Fibroblast of lung (primary cell): ENCODE results near the gene RAI1. TPM values are rescaled to one million over a fixed set of nuclear protein-coding genes. Genes with fewer than 3 reads are reported as not detected.

ENCODE experiments used
- DNase-seq, 2 donors: peaks; one replicate each; pipeline versions ENCODE4 v3.0.0 to v3.0.0-alpha.2; 2010; ENCODE audit warnings: low read depth in 2 of 2
- H2AFZ ChIP-seq: 2 replicates; pipeline ENCODE4 v1.5.1; 2012; ENCODE audit warnings: low read length, control low read depth, inconsistent platforms
- H3K27ac ChIP-seq: 2 replicates; pipeline ENCODE4 v1.5.1; 2011; ENCODE audit warnings: low read length, control low read depth; ENCODE audit not compliant: insufficient read depth
- H3K27me3 ChIP-seq: 2 replicates; pipeline ENCODE4 v1.5.1; 2011; ENCODE audit warnings: mild to moderate bottlenecking, low read length; ENCODE audit not compliant: control insufficient read depth, insufficient read depth
- H3K36me3 ChIP-seq: 2 replicates; pipeline ENCODE4 v1.5.1; 2011; ENCODE audit warnings: low read length; ENCODE audit not compliant: control insufficient read depth, insufficient read depth
- H3K4me1 ChIP-seq: 2 replicates; pipeline ENCODE4 v1.5.1; 2011; ENCODE audit warnings: low read length; ENCODE audit not compliant: control insufficient read depth, insufficient read depth; ENCODE audit errors: extremely low read depth
- H3K4me2 ChIP-seq: 2 replicates; pipeline ENCODE4 v1.5.1; 2011; ENCODE audit warnings: low read length, control low read depth; ENCODE audit not compliant: insufficient read depth; ENCODE audit errors: extremely low read depth
- H3K4me3 ChIP-seq, 4 experiments: fragments of 200-600 bp in 1 of 4; sonication (generic) in 1 of 4; replicated peaks in 1 of 4; 2 replicates each; pipeline ENCODE4 v1.5.1; 2011 to 2016; ENCODE audit warnings: low read length in 4 of 4, low read depth in 3 of 4, mild to moderate bottlenecking in 3 of 4, control low read depth in 2 of 4, inconsistent platforms in 1 of 4, mixed read lengths in 1 of 4; ENCODE audit not compliant: insufficient read depth in 1 of 4; ENCODE audit errors: control extremely low read depth in 1 of 4
- H3K79me2 ChIP-seq: 2 replicates; pipeline ENCODE4 v1.5.1; 2012; ENCODE audit warnings: mild to moderate bottlenecking, low read length, inconsistent platforms; ENCODE audit not compliant: control insufficient read depth, insufficient read depth
- H3K9ac ChIP-seq: 2 replicates; pipeline ENCODE4 v1.5.1; 2011; ENCODE audit warnings: mild to moderate bottlenecking, low read length, control low read depth; ENCODE audit not compliant: insufficient read depth
- H3K9me3 ChIP-seq: 2 replicates; pipeline ENCODE4 v1.5.1; 2012; ENCODE audit warnings: low read depth, low read length; ENCODE audit not compliant: control insufficient read depth, insufficient read depth
- H4K20me1 ChIP-seq: 2 replicates; pipeline ENCODE4 v1.5.1; 2011; ENCODE audit warnings: low read length; ENCODE audit not compliant: control insufficient read depth, insufficient read depth; ENCODE audit errors: extremely low read depth
- EZH2 ChIP-seq: IDR thresholded peaks from 2 replicates; pipeline ENCODE4 v1.5.1; 2012; ENCODE audit warnings: low read length, control low read depth, mild to moderate bottlenecking; ENCODE audit errors: missing control alignments
- polyA plus RNA-seq, 2 donors: library from polyadenylated mRNA; depleted of rRNA in 1 of 2; stranded (reverse) in 1 of 2; unstranded in 1 of 2; fragments of >200 nt; gene quantifications; 2 replicates each; pipeline ENCODE4 v1.2.1, GENCODE V29; 2011 to 2012; ENCODE audit warnings: missing spikeins in 1 of 2
- total RNA-seq: library from RNA; depleted of rRNA; stranded (reverse); fragments of >200 nt; gene quantifications from 2 replicates; pipeline ENCODE4 v1.2.1, GENCODE V29; 2014
- TF ChIP-seq, protein P1 (sequence below), 2 donors: IDR thresholded peaks in 1 of 2; conservative IDR thresholded peaks in 1 of 2; 1 replicate in 1 of 2; 2 replicates in 1 of 2; pipeline ENCODE4 v1.5.1; 2011 to 2012; ENCODE audit warnings: low read length in 2 of 2, control low read depth in 1 of 2, inconsistent platforms in 1 of 2, low read depth in 1 of 2, mild to moderate bottlenecking in 1 of 2

The RAI1 gene
- total and polyA plus RNA-seq, 2 donors (not counting 1 experiment from before 2014, with no cell fraction given), result 2.1 to 6.6 TPM

DNA sequence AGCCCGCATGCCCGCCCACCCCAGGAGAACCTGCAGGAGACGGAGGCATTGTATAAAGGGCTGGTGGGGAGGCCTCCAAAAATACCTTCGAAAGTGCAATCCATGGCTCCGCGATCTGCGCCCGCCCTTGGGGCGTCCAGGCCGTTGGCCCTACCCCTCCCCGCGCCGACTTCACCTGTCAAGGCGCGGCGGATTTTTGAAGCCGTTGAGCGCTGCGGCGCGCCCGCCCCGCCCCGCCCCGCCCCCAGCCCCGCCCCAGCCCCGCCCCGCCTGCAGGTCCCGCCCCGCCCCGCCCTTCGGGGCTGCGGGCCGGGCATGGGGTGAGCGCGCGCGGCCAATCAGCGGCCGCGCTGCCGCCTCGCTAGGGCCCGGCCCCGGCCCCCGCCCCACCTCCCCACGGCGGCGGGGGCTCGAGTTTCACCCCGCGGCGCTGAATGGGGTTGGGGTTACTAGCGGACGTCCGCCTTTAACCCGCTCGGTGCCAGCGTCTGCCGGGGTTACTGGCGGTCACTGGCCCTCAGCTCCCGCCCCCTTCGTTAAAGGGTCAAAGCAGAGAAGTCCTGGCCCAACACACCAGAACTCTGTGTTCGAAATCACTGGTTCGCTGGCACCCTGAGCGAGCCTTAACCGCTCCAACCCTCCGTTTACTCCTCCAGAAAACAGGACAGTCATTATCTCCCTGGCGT, 142.3 kb downstream of the RAI1 start:
- H3K9ac ChIP-seq, result peak overlapping the region; percentile 32
- H4K20me1 ChIP-seq, result no peaks in the 10 kb centered on the region
- peaks cover 75% of the 10 kb centered on the region for H3K79me2 ChIP-seq
- H3K36me3 ChIP-seq, result peaks cover 21% of the 10 kb centered on the region
- peaks cover 54% of the 10 kb centered on the region for H3K4me1 ChIP-seq
- no peaks in the 10 kb centered on the region for H3K27me3 ChIP-seq
- peak; percentile 73 to 74 for DNase-seq
- H3K4me2 ChIP-seq, result peak overlapping the region; percentile 98
- no peak overlapping the region for H2AFZ ChIP-seq
- H3K27ac ChIP-seq, result peak overlapping the region; percentile 79
- peak overlapping the region; percentile 52 to 80 (median 65) for H3K4me3 ChIP-seq
- TF ChIP-seq, protein P1, sequence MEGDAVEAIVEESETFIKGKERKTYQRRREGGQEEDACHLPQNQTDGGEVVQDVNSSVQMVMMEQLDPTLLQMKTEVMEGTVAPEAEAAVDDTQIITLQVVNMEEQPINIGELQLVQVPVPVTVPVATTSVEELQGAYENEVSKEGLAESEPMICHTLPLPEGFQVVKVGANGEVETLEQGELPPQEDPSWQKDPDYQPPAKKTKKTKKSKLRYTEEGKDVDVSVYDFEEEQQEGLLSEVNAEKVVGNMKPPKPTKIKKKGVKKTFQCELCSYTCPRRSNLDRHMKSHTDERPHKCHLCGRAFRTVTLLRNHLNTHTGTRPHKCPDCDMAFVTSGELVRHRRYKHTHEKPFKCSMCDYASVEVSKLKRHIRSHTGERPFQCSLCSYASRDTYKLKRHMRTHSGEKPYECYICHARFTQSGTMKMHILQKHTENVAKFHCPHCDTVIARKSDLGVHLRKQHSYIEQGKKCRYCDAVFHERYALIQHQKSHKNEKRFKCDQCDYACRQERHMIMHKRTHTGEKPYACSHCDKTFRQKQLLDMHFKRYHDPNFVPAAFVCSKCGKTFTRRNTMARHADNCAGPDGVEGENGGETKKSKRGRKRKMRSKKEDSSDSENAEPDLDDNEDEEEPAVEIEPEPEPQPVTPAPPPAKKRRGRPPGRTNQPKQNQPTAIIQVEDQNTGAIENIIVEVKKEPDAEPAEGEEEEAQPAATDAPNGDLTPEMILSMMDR (conservative IDR thresholded peaks at IDR 0.05 in 1 of 2, IDR thresholded peaks at IDR 0.05 in 1 of 2; ENCODE audit: low read depth in 1 of 2, low read length in 2 of 2), result no peak
- TF ChIP-seq EZH2, result no peak
- no peaks in the 10 kb centered on the region for H3K9me3 ChIP-seq

DNA sequence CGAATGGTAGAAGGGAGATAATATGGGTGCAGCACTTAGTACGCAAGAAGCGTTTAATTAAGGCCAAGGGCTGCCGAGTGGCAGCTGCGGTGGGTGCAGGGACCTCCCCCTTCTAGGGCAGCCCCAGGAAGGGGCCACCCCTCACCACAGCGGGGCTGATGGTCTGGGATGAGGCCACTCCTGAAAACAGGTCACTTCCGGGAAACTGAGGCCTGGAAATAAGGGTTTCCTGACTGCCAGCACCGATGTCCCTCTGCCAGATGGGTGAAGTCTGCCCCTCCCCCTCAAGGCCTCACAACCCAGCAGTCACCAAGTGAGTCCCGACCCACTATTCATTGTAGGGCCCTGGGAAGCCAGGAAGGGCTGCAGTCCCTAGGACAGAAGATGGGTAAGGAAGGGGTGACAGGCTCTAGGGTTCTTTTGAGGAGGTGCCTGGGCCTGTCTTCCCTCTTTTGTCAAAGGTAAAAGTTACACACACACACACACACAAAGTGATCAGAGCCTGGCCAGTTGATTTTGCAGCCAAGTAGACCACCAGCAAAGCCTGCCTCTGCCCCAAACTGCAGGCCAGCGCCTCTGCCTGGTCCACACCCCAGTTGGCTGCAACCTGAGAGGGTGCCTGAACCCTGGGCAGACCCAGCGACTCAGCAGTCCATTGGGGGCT, 143.0 kb downstream of the RAI1 start:
- H3K9ac ChIP-seq, result no peak overlapping the region
- H4K20me1 ChIP-seq, result no peaks in the 10 kb centered on the region
- peak overlapping the region in 2 of 4 experiments; percentile 28 to 34 for H3K4me3 ChIP-seq
- H3K79me2 ChIP-seq, result peaks cover 76% of the 10 kb centered on the region
- no peak overlapping the region for H2AFZ ChIP-seq
- no peaks in the 10 kb centered on the region for H3K9me3 ChIP-seq
- no peaks in the 10 kb centered on the region for H3K27me3 ChIP-seq
- H3K36me3 ChIP-seq, result peaks cover 15% of the 10 kb centered on the region
- peaks cover 54% of the 10 kb centered on the region for H3K4me1 ChIP-seq
- no peak for DNase-seq
- H3K27ac ChIP-seq, result peak overlapping the region; percentile 79
- H3K4me2 ChIP-seq, result peak overlapping the region; percentile 63
- TF ChIP-seq, protein P1 (conservative IDR thresholded peaks at IDR 0.05 in 1 of 2, IDR thresholded peaks at IDR 0.05 in 1 of 2; ENCODE audit: low read depth in 1 of 2, low read length in 2 of 2), result no peak
- TF ChIP-seq EZH2, result no peak

DNA sequence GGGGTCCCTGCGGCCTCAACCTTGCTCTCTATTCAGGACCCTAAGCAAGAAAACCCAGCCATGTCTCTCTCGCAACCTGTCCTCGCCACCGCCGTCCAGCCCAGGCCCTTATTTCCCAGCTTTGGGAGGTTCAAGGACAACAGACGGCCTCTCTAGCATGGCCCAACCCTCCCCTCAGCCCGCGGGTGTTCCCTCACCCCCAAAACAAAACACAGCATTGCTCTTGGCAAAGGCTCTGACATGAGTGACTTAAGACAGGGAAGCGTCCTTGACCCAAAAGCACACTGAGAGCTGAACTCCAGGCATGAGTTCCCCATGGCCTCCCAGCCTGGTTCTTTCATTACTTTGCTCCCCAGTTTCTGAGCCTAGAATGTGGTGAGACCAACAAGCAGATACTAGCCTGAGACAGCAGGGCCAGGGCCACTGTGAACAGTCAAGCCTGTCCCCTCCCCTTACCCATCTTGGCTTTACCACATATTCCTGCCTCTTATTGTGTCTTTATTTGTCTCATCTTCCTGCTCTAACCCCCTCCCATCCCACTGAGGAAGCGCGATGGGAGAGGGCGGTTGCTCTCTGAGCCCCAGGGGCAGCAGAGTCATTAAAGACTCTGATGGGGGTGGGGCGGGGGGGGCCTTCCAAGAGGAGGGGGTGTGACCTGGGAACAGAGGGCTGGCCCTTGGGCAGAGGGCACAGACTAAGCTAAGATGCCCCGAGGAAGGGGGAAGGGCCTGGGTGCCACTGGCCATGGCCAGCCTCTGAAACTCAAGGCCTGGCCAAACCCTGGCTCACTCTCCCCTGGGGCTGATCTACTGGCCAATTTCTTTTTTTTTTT, 143.7 kb downstream of the RAI1 start:
- Histone ChIP-seq H3K4me1 (peaks cover 47% of the 10 kb centered on the region), H3K4me3 (no peak overlapping the region), H3K4me2 (peak overlapping the region; percentile 63), H3K27ac (peak overlapping the region; percentile 79), H3K27me3 (no peaks in the 10 kb centered on the region), H3K79me2 (peaks cover 82% of the 10 kb centered on the region), H3K9me3 (no peaks in the 10 kb centered on the region), H4K20me1 (no peaks in the 10 kb centered on the region), H3K9ac (no peak overlapping the region), H3K36me3 (peaks cover 9% of the 10 kb centered on the region), H2AFZ (no peak overlapping the region)
- no peak for DNase-seq
- TF ChIP-seq, protein P1 (conservative IDR thresholded peaks at IDR 0.05 in 1 of 2, IDR thresholded peaks at IDR 0.05 in 1 of 2; ENCODE audit: low read depth in 1 of 2, low read length in 2 of 2), result no peak
- no peak for TF ChIP-seq EZH2
